ENCODE data around the gene RASIP1.

DNA sequence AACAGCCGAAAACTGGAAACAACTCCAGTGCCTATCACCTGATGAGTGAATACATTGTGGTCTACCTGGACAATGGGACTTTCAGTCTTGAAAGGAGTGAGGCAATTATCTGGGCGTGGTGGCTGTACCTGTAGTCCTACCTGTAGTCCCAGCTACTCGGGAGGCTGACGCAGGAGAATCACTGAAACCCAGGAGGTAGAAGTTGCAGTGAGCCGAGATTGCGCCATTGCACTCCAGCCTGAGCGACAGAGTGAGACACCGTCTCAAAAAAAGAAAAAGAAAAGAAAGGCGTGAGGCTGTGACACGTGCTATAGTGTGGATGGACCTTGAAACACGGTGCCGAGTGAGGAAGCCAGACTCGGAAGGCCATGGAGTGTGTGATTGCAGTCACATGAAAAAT, 63.5 kb downstream of the RASIP1 start:
- TF ChIP-seq CTCF (conservative IDR thresholded peaks at IDR 0.05; ENCODE audit: low read length), result no peak
- TF ChIP-seq EZH2phosphoT487 (IDR thresholded peaks at IDR 0.05; ENCODE audit: borderline replicate concordance), result no peak

Measured in Loucy (cell line).